VCaP (cell line): ENCODE results near the gene BEGAIN.

ENCODE experiments used
- H3K27ac ChIP-seq: fragments of 450-650 bp; 2 replicates; pipeline ENCODE4 v1.5.1; 2017
- TF ChIP-seq, protein P1 (sequence below): fragments of 450-650 bp; conservative IDR thresholded peaks from 2 replicates; pipeline ENCODE4 v1.5.1; 2017; ENCODE audit warnings: mild to moderate bottlenecking, moderate library complexity

The BEGAIN gene

DNA sequence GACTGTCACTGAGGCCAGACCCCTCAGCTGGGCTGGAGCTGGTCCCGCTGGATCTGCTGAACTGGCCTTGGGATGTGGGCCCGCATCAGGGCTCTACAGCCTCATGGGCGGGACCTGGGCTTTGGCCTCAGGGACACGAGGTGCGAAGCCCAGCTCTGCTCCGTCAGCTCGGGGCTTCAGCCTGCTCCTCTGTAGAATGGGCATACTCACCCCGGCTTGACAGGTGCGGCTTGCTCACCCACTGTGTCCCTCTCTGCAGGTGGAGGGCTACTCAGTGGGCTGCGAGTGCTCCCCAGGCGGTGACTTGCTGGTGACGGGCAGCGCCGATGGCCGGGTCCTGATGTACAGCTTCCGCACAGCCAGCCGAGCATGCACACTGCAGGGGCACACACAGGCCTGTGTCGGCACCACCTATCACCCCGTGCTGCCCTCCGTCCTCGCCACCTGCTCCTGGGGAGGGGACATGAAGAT is 57.6 kb downstream of the BEGAIN start:
- H3K27ac ChIP-seq: no peak overlapping the region
- TF ChIP-seq, protein P1, sequence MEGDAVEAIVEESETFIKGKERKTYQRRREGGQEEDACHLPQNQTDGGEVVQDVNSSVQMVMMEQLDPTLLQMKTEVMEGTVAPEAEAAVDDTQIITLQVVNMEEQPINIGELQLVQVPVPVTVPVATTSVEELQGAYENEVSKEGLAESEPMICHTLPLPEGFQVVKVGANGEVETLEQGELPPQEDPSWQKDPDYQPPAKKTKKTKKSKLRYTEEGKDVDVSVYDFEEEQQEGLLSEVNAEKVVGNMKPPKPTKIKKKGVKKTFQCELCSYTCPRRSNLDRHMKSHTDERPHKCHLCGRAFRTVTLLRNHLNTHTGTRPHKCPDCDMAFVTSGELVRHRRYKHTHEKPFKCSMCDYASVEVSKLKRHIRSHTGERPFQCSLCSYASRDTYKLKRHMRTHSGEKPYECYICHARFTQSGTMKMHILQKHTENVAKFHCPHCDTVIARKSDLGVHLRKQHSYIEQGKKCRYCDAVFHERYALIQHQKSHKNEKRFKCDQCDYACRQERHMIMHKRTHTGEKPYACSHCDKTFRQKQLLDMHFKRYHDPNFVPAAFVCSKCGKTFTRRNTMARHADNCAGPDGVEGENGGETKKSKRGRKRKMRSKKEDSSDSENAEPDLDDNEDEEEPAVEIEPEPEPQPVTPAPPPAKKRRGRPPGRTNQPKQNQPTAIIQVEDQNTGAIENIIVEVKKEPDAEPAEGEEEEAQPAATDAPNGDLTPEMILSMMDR: no peak

DNA sequence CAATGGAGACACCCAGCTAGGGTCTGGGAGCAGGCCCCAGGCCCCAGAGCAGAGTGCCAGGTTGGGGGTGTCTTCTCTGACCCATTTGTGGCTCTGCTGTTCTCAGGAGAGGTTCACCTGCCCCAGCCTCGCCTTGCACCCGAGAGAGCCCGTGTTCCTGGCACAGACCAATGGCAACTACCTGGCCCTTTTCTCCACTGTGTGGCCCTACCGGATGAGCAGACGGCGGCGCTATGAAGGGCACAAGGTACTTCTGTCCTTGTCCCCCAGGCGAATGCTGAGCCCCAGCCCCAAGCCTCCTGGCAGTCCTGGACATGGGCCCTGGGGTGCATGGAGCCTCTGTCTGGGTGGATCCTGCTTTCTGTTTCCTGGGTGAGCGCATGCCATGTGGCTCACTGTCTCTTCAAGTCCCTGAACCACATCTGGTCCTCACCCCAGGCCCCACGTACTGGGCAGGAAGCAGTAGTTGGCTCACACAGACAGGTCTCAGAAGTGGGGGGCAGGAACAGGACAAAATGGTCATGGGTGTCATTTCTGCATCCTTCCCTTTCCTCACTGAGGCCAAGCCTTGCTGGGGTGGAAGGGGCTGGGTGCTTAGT is 58.2 kb downstream of the BEGAIN start:
- H3K27ac ChIP-seq: no peak overlapping the region
- TF ChIP-seq, protein P1: no peak

DNA sequence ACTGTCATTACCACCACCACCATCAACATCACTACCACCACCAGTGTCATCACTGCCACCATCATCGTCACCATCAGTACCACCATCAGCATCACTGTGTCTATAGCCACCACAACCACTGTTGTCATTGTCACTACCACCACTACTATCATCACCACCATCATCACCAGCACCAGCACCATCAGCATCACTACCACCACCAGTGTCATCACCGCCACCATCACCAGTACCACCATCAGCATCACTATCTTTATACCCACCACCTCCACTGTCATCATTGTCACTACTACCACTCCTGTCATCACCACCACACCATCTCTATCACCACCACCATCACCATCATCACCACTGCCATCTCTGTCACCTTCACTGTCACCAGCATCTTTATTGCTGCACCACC is 60.6 kb downstream of the BEGAIN start:
- H3K27ac ChIP-seq: no peak overlapping the region
- TF ChIP-seq, protein P1: no peak

DNA sequence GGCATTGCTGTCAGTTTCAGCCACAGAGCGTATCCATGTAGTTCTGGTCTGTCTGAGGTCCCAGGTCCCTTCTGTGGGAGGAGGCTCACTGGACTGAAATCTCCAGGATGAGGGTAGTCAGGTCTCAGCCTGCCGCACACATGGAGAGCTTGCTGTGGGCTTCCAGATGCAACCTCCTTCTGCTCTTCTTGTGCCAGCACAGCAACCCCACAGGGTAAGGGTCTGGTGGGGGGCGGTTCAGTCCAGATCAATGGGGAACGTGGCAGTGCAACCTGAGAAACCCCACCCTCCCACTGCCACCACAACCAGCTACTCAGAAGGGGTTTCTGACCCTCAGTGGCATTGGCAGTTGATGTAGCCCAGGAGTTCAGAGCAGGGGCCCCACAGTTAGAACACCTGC is 61.2 kb downstream of the BEGAIN start:
- no peak overlapping the region for H3K27ac ChIP-seq
- TF ChIP-seq, protein P1: no peak

DNA sequence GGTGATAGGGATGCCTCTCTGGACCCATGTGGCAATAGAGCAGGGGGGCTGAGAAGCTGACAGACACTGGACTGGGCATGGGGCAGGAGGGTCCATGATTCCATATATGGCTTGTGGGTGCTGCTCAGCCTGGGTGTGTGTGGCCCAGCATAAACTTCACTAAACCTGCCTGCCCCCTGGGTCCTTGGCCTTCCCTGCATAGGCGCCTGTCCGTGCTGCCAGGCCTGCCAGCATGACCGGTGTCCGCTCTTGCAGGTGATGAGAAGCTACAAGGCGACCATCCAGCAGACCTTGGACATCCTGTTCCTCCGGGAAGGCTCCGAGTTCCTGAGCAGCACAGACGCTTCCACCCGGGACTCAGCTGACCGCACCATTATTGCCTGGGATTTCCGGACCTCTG is 61.6 kb downstream of the BEGAIN start:
- H3K27ac ChIP-seq: no peak overlapping the region
- TF ChIP-seq, protein P1: no peak

DNA sequence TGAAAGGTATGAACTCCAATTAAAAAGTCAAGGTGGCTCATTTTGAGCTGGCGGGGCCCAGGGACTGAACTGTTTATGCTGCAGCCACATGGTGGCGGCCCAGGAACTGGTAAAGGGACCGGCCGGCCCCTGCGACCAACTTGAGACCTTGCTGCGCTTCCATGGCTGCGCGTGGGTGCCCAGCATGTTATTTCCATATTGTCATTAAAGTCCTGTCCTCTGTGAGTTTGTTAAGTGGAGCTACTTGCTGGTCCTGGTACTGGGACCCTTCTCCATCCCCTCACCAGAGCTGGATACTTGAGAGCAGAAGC is 62.3 kb downstream of the BEGAIN start:
- no peak overlapping the region for H3K27ac ChIP-seq
- TF ChIP-seq, protein P1: peak; percentile 48; the same call in 1 of the 2 replicates

DNA sequence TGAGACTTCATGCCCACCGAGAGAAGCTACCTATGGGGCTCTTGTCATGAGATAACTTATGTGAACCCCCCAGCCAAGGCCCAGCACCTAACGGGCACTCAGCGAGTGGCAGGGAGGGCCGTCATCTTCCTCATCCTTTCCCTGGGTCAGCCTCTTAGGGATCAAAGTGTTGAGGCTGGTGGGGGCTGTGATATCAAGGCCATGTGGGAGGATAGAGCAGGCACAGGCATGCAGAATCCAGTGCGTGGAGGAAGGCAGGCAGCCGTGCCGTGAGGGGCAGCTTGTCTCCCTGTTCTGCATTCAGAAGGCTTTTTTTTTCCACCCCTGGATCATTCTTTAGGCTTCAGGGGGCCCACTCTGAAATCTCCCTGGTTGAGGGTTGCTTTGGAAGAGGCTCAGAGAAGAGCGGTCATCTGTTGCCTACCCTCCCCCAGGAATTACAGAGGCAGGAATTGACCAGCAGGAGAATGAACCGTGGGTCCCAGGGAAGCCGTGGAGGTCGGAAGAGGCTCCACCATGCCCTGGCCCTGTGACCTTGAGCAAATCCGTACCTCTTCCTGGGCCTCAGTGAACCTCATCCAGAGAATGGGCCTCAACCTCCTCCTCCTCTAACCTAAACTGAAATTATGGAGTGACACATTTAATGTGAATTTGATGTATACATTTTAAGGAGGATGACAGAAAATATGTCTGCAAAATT is 62.8 kb downstream of the BEGAIN start:
- TF ChIP-seq, protein P1: no peak
- H3K27ac ChIP-seq: no peak overlapping the region
